HG03565 (cell line): ENCODE results near the gene AKT3.
A peak's percentile ranks its signal among the peaks of the same experiment; 100 is the strongest.
"Not testable (repeated sequence)": the region's sequence is repeated elsewhere in the genome, so short reads cannot be mapped to it uniquely, and the experiment has no call there.

Source experiments
- ATAC-seq: cut with Tn5 transposase; IDR thresholded peaks from one replicate; pipeline ENCODE4 v1.9.1; 2021; ENCODE audit warnings: mild to moderate bottlenecking, moderate library complexity; ENCODE audit not compliant: unreplicated experiment

AKT3 gene

GRCh38 chr1:243850202-243850451 is at the start of gene AKT3:
TSS of gene AKT3 (minus strand) at chr1:243850243. CDS start at chr1:243843170, 7,073 bp downstream.
- peak; percentile 43 for ATAC-seq

DNA sequence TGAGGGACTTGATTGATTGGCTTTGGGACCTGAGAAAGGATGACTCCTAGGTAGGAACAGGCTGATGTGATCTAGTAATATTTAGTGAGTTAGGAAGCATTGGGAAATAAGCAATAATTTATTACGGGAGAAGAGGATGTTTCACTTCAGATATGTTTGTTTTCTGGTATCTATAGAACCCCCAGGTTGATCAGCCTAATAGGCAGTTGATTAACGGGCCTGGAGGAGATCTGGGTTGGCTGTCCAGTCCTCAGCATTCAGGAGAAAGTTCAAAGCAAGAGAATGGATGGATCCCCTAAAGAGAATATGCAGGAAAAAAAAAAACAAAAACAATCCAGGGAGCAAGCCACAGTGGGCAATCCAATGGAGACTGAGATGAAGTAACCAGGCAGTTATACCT is 48.2 kb upstream of the AKT3 start:
- no peak for ATAC-seq

- ATAC-seq: no peak
Measured at GRCh38 chr1:243896313-243896712, 46.3 kb upstream of the AKT3 start.

DNA sequence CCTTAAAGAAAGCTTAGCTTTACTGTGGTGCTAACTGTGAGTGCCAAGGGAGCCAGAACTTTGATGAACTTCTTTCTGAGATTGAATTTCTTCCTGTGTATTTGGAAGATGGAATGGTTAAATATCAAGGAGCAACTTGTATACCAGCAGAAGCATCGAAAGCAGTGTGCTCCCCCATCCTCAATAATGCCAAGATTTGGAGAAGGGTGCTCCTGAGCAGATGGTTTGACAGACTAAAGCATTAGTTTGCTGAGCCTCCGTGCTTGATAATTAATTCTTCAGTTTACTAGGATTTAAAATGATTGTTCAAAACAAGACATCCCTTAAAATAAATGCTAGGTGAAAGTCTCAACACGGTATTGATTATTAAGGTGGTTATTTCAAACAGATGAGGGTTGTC is 42.4 kb upstream of the AKT3 start:
- ATAC-seq: no peak

DNA sequence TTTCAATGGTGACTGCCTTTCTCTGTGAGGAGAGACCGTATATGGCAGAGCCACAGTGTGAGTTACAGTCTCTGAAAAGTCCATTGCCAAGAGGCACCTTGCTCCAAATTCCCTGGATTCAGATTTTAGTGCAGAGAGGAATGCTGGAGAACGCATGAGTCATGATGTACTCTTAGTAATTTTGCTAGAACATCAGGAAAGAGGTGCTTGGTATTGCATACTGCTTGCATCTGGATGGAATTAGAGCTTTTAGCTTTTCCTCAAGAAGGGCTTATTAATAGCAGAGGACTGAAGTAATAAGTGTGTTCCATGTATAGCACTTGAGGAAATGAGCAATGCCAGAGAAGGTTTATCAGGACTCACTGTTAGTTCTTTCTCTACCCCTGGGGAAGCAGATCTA is 40.5 kb upstream of the AKT3 start:
- ATAC-seq: no peak

- ATAC-seq: no peak
Measured at GRCh38 chr1:243885806-243886205, 35.8 kb upstream of the AKT3 start.

DNA sequence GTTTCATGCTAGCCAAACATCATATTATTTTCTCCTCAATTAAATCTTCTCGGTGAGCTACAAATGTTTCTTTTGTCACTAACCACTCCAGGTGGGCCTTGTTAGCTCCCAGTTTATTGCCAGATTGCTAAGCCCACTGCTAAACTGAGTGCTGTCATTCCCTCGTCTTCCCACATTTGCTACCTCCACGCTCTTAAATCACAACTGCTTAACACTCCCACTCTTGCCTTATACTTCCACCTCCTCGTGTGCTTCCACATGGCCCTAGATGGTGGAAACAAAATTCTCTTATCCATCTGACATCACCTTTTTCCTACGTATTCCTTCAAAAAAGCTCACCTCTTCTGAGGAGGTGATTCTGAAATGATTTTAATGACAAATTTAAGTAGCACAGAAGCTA is 34.6 kb upstream of the AKT3 start:
- ATAC-seq: no peak

DNA sequence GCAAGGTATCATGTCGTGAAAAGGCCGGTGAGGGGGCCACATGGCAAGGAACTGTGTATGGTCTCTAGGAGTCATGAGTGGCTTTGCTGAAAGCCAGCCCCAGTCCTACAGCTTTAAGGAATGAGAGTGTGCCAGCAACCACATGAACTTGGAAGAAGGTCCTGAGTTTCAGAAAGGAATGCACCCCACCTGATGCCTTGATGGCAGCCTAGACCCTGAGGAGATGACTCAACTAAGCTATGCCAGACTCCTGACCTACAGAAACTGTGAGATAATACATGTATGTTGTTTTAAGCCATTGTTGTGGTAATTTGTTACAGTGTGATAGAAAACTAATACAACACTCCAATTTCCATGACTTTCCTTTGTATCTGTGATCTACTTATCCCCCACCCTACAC is 33.5 kb upstream of the AKT3 start:
- ATAC-seq: no peak

GRCh38 chr1:243882276-243882675 is 32.2 kb upstream of the AKT3 start:
- ATAC-seq: no peak

GRCh38 chr1:243877058-243877457 is 27.0 kb upstream of the AKT3 start:
- not testable (repeated sequence) for ATAC-seq

- ATAC-seq: no peak
Measured at GRCh38 chr1:243855616-243856318, 5.7 kb upstream of the AKT3 start.

DNA sequence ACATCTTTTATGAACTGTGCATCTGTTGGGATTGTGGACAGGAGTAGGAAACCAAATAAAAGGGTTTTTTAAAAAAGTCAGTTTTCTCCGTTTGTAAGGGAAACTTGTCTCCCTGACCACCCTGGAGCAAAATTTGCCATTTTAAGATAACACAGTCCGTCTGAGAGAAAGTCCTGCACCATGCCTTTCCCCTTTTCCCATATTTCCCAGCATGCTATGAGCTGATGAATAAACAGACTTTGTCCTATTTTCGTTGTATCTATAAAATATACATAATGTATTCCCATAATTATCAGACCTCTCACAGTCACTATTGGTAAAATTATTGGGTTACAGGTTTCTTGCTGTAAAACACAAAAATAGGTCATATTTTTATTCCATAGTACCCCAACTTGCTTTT is 1.7 kb upstream of the AKT3 start:
- no peak for ATAC-seq

- ATAC-seq: no peak
Measured at GRCh38 chr1:243851257-243851756, 1.3 kb upstream of the AKT3 start.

GRCh38 chr1:243850452-243851256 is 611 bp upstream of the AKT3 start:
- peak; percentile 41 for ATAC-seq

GRCh38 chr1:243849421-243850201 is 432 bp downstream of the AKT3 start:
- ATAC-seq: no peak

DNA sequence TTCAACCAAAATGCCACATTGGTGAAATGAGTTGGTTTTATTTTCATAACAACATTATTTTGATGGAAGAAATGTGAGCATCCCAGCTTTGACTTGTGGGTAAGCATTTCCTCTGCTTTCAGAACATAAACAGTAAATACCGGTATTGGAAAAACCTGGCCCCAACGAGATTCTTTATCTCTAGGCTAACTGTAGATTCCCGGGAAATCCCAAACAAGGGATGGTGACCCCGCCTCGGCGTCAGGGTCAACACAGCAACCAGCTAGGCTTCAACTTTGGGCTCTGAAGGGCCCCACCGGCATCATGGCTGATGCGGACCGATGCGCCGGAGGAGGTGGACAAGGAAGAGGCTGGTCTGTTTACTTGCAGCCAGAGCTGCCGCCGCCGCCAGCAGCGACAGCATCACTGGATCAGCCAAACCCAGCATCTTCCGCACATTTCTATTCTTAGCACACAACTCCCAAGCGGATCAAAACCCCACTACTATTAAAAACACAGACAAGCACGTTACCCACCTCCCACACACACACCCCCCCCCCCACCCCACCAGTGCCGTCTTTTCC is 1.1 kb downstream of the AKT3 start:
- no peak for ATAC-seq

- no peak for ATAC-seq
Measured at GRCh38 chr1:243848165-243848857, 1.7 kb downstream of the AKT3 start.

DNA sequence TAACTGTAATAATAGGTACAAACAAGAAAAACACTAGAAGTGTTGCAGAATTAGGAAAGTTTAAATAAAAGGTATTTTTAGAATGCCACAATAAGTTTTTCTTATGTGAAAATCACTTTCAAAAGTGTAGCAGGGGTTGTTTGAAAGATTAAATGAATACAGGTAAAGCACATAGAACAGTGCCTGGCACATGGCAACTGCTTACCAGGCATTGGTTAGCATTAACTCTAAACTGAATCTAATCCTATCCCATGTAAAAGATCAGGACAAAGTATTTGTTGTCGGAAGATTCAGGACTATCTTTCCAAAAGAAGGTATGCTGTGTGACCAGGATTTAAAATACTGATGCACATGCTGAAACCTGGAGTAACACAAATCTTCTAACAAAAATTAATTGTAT is 3.3 kb downstream of the AKT3 start:
- no peak for ATAC-seq

DNA sequence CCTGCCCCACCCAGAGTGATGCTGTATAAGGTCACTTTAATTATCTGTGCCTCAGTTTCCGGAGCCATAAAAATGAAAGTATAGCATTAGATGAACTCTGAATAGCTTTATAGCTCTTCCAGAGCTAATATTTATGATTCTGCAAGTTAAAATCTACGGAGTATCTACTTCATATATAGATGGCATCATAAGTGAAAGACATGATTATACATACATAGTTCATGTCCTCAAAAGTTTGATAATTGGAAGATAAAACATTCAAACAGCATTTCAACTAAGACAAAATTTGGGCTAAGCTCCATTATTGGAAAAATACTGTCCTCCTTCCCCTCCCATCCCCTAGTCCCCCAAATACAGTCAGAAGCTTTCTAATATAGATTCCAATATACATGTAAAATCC is 4.2 kb downstream of the AKT3 start:
- ATAC-seq: no peak

DNA sequence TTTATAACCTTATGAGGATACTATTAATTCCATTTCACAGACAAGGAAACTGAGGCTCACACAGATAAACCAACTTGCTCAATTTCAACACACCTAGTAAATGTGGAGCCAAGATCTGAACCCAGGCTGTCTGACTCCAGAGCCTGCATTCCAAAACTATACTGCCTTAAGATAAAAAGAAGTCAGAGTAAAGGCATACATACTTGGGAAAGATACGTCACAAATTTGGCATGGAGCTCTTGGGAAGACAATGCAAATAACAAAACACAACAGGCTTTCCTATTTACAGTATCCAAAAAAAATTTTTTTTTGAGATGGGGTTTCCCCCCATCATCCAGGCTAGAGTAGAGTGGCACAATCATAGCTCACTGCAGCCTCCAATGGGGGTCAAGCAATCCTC is 5.9 kb downstream of the AKT3 start:
- ATAC-seq: no peak

- ATAC-seq: no peak
Measured at GRCh38 chr1:243842978-243843511, 7.0 kb downstream of the AKT3 start.
